ENCODE measurements around the gene PLAAT4.

PLAAT4 gene, protein sequence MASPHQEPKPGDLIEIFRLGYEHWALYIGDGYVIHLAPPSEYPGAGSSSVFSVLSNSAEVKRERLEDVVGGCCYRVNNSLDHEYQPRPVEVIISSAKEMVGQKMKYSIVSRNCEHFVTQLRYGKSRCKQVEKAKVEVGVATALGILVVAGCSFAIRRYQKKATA

DNA sequence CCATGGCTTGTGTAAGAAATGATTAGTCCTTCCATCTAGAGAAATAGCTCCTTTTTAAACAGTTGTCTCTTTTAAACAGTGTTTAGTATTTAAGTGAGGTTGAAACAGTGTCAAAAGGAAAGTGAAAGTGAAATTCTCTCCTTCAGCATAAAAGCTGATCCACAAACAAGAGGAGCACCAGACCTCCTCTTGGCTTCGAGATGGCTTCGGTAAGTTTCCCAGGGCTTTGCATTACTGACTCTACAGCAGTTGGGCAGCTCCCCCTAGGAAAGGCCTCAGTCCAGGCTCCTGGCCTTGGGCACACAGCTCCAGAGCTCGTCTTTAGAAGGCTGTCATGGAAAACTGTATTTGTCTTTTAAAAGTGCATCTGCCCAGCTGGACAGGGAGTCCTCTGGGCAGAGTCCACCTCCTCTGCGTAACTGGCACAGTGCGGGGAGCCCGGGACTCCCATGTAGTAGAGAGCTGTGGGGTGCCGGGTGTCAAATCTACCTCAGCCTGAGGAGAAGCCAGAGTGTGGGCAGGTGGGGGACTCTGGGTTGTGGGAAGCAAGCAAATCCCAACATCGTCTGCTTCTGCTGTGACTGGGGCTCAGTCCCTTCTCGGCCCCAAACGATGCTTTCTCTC lies at the start of gene PLAAT4:
TSS of gene PLAAT4 (plus strand) at position 140 of the 624 bp plus-strand sequence. CDS start at position 201, 61 bp downstream.
- DNase-seq (ENCODE audit: low read depth, low spot score) = no peak
- H3K27ac ChIP-seq = no peak within 1 kb of the TSS

DNA sequence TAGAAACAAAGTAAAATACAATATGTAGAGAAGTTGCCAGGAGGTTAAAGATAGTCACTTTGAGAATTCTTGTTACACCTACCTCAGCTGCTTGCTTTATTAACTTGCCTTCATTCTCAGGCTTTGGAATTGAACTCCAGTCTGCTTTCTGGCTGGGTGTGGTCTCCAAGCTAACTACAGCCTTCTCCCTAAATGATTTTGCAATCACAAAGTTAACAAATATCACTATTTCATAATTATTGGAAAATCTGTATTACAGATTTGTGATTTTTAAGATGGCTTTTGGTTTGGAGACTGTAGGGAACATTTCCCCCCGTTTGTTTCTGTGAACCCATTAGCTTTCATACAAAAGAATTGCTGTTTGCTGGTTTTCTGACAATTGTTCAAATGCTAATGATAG lies 47.8 kb upstream of the PLAAT4 start:
- H3K27ac ChIP-seq = no peak overlapping the region
- DNase-seq (ENCODE audit: low read depth, low spot score) = no peak

DNA sequence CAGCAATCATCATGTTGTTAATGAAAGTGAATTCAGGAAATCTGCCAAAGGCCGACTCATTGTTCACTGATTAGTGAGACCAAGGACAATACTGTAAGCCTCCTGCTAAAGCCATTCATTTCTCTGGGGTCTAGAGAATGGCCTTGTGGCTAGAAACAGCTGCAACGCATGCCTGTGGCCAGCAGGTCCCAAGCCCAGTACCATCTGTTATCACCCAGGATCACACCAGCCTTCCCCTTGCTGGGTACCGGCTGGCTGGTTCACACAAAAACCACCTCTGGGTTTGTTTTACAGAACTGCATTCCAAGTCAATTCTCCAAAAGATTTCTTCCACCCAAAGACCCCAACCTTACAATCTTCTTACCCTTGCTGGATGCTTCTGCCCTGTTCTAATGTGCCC lies 46.7 kb upstream of the PLAAT4 start:
- H3K27ac ChIP-seq = no peak overlapping the region
- no peak for DNase-seq (ENCODE audit: low read depth, low spot score)

DNA sequence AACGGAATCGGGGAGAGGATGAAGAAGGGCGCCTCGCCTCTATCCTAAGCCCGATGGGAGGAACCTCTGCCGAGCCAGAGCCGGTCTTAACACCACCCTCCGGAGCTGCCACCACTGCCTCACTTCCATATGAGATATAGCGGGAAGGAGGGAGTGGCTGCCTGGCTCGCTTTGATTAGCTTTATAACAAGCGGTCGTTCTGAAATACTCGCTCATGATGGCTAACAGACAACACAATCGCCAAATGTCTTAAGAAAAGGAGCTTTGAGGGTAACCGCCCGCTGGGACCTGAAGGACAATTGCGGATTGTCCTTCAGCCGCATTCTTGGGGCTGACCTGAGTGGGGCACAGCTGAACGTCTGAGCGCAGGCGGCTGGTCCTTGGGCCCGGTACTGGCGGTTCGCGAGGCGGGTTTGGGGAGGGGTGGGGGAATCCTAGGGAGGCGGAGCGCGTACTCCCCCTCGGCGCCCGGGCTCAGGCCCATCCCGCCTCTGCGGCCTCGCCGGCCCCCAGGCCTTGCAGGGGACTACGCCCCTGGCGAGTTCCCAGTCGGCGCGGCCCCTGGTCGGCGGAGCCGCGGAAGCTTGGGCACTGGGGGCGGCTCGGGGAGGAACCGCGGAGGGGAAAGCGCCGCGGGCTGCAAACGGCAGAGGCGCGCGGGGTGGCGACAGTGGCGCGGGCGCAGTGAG lies 45.9 kb upstream of the PLAAT4 start, which contains the start of gene PLAAT5:
TSS of gene PLAAT5 (minus strand) at position 617 of the 689 bp plus-strand sequence. CDS start at position 484, 133 bp downstream.
- H3K27ac ChIP-seq = no peak within 1 kb of the TSS
- DNase-seq (ENCODE audit: low read depth, low spot score) = no peak

DNA sequence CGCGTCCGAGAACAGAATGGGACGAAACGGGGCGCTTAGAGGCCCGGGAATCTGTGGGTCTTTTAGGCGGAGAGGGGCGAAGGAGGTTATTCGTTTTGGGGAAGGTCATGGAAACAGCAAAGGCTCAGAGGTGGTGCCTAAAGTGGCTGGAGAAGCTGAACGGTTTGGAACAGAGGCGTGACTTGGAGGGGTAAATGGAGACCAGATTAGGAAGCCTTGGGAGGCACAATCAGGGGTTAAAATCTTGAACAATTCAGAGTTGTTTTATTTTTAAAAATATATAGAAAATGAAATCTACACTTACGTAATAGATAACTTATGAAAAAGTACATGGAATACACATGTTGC lies 45.4 kb upstream of the PLAAT4 start:
- no peak overlapping the region for H3K27ac ChIP-seq

DNA sequence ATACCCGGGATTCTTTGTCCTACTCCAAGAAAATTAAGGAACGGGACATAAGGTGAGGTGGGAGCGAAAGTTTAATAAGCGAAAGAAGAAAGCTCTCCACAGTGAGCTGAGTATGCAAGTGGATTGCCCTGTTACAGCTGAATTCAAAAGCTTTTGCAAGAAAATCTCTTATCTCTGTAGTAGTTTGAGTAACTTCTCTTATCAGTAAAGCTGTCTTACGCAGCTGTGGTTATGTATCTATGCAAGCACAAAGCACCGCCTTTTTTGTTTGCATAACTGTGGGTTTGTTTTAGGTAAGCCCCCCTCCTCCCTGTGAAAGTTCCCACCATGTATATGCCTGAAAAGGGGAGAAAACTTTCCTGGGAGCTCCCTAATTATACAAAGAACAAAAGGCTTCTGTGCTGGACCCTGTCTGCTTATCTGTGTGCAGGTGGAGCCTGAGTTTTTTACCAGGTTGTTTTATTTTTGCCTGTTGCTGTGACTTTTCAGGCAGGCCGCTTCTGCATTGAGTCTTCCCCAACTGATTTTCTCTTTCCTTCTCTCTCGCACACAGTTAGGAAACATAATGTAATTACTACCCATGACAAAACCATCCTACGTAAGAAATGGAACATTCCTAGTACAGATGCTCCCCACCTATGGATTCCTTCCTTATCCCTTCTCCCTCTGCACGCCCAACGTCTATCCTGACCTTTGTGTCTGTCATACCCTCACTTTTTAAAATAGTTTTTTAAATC lies 44.8 kb upstream of the PLAAT4 start:
- H3K27ac ChIP-seq = no peak overlapping the region
- DNase-seq (ENCODE audit: low read depth, low spot score) = no peak

More for the DNA sequence above, 45.4 kb upstream of the PLAAT4 start:
- no peak for DNase-seq (ENCODE audit: low read depth, low spot score)

DNA sequence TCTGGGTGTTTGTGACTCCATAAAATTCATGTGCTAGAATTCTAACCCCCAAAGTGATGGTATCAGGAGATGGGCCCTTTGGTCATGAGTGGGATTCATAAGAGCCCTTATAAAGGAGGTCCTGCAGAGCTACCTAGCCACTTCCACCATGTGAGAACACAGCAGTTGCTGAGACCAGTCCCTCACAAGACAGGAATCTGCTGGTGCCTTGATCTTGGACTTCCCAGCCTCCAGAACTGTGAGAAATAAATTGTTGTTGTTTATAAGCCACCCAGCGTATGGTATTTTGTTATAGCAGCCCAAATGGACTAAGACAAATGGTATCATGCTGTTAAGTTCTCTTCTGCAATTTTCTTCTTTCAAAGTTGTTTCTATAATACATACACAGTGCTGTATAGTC lies 44.2 kb upstream of the PLAAT4 start:
- H3K27ac ChIP-seq = no peak overlapping the region
- no peak for DNase-seq (ENCODE audit: low read depth, low spot score)

DNA sequence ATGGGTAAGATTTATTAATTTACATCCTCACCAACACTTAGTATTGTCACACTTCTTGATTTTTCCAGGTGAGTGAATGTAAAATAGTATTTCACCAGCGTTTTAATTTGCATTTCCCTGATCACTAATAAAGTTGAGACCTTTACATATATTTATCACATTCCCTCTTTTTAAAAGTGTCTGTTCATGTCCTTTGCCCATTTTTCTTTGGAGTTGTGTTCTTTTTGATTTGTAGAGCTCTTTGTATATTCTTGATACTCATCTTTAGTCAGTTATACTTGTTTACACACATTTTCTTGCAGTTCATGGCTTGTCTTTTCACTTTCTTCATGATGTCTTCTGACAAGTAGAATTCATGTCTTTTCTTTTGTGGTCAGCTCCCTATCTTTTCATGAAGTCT lies 43.5 kb upstream of the PLAAT4 start:
- H3K27ac ChIP-seq = no peak overlapping the region
- no peak for DNase-seq (ENCODE audit: low read depth, low spot score)

DNA sequence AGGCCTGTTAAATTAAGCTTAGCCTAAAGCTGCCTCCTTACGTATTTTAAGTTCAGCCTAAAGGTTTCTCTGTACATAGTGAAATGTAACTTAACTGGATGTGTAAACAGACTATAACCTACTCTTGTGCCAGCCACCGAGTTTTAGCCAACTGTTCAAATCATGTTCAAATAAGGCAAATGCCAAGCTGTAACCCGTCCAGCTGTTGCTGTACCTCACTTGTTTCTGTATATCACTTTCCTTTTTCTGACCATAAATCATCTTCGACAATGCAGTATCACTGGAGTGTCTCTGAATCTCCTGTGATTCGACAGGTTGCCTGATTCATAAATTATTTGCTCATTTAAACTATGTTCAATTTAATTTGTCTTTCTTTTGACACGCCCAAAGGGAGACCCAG lies 41.6 kb upstream of the PLAAT4 start:
- H3K27ac ChIP-seq = no peak overlapping the region
- no peak for DNase-seq (ENCODE audit: low read depth, low spot score)

DNA sequence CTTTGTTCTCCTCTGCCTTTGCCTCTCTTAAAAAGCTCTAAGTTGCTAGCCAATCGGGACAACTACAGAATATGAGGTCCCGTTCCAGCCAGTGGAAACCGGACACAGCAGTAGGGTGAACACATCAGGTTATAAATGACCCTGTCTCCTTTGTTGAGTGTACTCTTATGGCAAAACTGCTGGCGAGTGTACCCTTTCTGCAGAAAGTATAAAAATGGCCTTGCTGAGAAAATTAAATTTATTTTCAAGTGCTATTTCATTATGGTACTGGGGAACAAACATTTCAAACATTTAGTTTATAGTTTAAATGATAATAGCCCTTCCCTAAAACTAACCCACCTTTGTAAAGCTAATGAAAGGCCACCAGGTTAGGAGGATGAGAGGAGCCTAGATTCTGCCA lies 36.7 kb upstream of the PLAAT4 start:
- H3K27ac ChIP-seq = no peak overlapping the region
- no peak for DNase-seq (ENCODE audit: low read depth, low spot score)

DNA sequence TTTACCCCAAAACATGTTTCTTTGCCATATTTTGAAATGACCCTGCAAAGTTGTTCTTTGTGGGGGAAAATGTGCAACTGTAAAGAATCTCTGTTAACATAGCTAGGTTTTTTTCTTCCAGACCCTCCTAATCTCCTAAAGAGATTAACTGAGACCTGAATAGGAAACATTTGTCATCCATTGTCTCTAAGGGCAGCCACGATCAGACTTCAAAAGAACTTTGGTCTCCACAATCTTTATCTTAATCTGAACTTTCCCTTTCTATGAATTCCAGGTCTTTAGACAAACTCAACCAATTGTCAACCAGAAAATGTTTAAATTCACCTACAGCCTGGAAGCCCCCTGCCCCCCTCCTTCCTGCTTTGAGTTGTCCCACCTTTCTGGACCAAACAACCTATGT lies 35.4 kb upstream of the PLAAT4 start:
- no peak overlapping the region for H3K27ac ChIP-seq
- DNase-seq (ENCODE audit: low read depth, low spot score) = no peak

DNA sequence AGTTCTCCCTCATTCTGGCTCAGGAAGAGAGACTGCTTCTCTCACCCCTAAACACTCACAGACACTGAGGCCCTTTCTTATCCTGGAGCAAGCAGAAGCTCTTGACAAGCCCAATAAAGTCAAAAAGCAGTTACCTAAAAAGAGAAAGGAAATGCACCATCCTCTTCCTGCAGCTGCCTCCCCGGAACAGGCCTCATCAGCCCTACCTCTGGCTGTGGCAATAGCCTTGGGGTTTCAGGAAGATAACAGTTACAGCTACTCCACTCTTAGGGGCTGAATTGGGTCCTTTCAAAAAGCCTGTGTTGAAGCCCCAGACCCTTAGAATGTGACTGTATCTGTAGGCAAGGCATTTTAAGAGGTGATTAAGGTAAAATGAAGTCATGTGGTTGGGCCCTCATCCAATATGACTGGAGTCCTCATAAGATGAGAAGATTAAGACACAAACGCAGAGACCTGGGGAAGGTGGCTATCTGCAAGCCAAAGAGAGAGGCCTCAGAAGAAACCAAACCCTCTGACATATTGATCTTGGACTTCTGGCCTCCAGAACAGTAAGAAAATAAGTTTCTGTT lies 34.3 kb upstream of the PLAAT4 start:
- no peak overlapping the region for H3K27ac ChIP-seq

DNA sequence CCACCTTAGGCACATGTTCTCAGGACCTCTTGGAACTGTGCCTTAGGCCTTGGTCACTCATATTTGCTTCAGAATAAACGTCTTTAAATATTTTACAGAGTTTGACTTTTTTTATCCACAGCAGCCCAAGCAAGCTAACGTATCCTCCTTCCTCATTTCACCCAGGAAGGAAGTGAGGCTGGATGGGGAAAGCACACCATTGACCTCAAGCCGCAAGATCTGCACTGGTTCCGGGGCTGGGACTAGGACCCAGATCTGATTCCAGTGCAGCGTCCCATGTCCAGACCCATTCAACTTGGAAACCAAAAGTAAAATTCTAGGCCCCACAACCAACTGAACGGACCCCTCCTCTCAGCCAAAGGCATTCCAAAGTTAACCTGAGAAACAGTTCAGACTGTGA lies 33.1 kb upstream of the PLAAT4 start:
- H3K27ac ChIP-seq = no peak overlapping the region
- DNase-seq (ENCODE audit: low read depth, low spot score) = no peak

More for the DNA sequence above, 34.3 kb upstream of the PLAAT4 start:
- no peak for DNase-seq (ENCODE audit: low read depth, low spot score)

DNA sequence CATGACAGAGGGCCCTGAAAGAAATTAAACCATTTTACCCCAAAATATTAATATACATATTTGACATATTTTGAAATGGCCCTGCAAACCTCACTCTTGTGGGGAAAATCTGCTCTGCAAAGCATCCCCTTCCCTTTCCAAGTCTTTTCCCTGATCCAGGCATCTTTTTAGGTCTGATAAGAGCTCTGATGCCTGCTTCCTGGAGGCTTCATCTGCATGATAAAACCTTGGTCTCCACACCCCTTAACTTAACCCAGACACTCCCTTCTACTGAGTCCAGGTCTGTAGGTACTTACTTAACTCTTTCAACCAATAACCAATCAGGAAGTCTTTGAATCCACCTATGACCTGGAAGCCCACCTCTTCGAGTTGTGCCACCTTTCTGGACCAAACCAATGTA lies 32.6 kb upstream of the PLAAT4 start:
- no peak for DNase-seq (ENCODE audit: low read depth, low spot score)
- no peak overlapping the region for H3K27ac ChIP-seq

DNA sequence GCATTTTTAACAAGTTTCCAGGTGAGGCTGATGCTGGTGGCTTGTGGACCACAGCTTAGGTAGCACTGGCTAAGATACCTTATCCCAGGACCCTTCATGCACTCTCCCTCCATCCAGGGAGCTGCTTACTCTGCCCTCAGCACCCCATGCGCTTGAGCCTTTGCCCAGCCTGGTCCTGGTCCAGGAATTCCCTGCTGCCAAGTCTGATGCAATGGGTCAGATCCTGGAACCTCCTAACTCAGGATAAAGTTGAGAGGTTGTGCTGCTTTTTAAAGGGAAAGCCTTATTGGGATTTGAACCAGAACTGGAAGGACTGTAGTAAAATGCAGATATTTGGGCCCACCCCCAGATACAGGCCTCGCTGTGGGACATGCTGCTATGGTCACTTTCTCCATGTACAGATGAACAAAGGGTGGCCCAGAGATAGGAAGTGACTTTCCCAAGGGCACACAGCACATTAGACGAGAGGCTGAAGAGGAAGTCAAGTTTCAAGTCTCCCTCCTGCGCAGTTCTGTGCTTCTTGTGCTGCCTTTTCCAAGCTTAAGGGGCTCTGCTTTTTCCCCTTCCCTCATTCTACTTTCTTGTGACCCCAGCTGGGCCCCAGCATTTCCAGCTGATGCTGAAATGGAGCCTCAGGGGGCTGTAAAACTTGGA lies 31.5 kb upstream of the PLAAT4 start:
- H3K27ac ChIP-seq = no peak overlapping the region
- no peak for DNase-seq (ENCODE audit: low read depth, low spot score)

DNA sequence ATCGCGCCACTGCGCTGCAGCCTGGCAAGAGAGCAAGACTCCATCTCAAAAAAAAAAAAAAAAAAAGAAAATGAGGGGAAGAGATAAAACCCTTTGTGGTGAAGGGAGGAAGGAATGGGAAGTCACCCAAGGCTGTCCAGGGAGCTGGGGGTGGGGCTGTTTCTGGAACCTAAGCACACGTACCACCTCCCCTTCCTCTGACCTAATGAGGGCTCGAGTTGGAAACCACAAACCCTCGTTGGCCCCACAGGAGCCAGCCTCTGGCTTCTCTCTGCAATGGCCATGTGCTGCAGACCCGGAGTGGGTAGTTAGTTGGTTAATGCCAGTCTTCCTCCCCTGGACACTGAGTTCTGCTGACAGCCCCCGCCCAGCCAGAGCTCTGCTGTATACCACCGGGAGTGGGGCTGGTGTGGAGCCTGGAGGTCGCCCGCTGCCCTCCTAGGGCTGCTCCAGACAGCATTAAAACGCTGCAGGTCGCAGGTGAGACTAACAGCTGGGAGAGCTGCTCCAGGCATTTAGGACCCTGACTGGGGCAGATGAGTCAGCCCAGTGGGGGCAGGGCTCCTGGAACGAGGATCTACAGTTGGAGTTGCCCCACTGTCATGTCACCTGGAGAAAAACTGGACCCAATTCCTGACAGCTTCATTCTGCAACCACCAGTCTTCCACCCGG lies 30.6 kb upstream of the PLAAT4 start, which contains the start of gene LGALS12:
TSS of gene LGALS12 (plus strand) at position 228 of the 672 bp plus-strand sequence. CDS start at position 603, 375 bp downstream.
- no peak within 1 kb of the TSS for H3K27ac ChIP-seq
- DNase-seq (ENCODE audit: low read depth, low spot score) = no peak

DNA sequence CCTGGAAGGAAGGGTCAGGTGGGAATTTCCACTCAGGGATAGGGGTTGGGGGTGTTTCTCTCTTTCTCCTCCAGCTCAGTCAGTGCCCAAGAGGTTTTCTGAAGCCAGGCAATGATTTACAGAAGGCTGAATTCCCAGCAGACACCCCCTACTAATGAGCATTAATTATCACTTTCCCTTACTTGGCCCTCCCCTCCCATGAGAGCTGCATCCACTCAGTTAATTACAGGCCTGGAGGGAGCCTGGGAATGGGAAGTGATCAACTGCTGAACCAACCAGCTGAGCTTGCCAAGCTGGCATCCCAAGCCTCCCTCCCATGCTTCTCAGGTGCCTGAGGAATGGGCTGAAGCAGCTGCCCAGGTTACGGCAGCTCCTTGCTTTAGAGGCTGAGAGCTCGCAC lies 29.7 kb upstream of the PLAAT4 start:
- H3K27ac ChIP-seq = no peak overlapping the region
- DNase-seq (ENCODE audit: low read depth, low spot score) = no peak

DNA sequence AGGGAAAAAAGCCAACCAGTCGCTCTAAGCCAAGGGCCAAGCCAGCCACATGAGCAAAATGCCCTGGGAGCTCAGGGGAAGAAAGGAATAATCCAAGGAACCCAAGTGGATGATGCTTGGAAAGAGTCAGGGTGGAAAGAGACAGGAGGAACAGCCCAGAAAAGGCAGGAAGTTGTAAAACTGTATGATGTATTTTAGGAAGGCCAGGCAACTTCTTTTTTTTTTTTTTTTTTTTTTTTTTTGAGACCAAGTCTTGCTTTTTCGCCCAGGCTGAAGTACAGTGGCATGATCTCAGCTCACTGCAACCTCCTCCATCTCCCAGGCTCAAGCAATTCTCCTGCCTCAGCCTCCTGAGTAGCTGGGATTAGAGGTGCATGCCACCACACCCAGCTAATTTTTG lies 29.1 kb upstream of the PLAAT4 start:
- no peak overlapping the region for H3K27ac ChIP-seq
- DNase-seq (ENCODE audit: low read depth, low spot score) = no peak

DNA sequence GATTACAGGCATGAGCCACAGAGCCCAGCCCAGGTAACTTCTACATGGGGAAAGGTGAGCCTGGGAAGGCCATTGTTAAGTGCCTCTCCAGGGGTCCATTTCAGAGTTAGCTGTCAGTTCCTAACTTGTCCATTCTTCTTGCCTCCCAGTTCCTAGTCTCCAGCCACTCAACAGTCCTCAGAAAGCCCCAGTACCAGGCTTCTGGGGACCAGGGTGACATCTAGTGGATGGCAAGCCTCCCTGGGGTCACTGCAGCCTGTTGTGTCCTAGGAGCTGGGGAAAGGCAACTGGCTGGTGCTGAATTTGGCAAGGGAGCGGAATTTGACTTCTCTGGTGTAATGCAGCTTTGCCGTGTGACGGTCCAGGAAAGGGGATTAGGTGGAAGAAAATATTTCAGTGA lies 28.6 kb upstream of the PLAAT4 start:
- H3K27ac ChIP-seq = no peak overlapping the region
- DNase-seq (ENCODE audit: low read depth, low spot score) = no peak

DNA sequence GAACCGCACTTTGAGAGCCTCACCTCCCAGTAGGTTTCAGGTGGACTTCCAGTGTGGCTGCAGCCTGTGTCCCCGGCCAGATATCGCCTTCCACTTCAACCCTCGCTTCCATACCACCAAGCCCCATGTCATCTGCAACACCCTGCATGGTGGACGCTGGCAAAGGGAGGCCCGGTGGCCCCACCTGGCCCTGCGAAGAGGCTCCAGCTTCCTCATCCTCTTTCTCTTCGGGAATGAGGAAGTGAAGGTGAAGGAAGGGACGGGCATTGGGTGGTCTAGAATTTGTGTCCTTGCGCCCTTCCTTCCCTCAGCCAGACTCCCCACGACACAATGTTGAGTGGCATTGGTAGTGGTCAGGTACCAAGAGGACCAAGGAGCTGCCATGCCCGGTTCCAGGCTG lies 27.9 kb upstream of the PLAAT4 start:
- DNase-seq (ENCODE audit: low read depth, low spot score) = no peak
- no peak overlapping the region for H3K27ac ChIP-seq

All from epithelial cell of prostate (primary cell).